KOPT-K1 (cell line): ENCODE data around the gene DNAJB9.

Experiments used
- H3K27ac ChIP-seq: fragments of 200-600 bp; sonication (generic); 2 replicates; pipeline ENCODE4 v1.5.1; 2016; ENCODE audit warnings: antibody characterized with exemption, mild to moderate bottlenecking, low read depth, low read length; ENCODE audit not compliant: poor library complexity, severe bottlenecking
- H3K36me3 ChIP-seq: fragments of 200-600 bp; sonication (generic); 2 replicates; pipeline ENCODE4 v1.5.1; 2017; ENCODE audit warnings: antibody characterized with exemption, mild to moderate bottlenecking, low read length, moderate library complexity; ENCODE audit not compliant: insufficient read depth
- H3K9me3 ChIP-seq: fragments of 200-600 bp; sonication (generic); 2 replicates; pipeline ENCODE4 v1.5.1; 2017; ENCODE audit warnings: antibody characterized with exemption, low read length, mild to moderate bottlenecking; ENCODE audit not compliant: insufficient read depth, poor library complexity, severe bottlenecking

The DNAJB9 gene

DNA sequence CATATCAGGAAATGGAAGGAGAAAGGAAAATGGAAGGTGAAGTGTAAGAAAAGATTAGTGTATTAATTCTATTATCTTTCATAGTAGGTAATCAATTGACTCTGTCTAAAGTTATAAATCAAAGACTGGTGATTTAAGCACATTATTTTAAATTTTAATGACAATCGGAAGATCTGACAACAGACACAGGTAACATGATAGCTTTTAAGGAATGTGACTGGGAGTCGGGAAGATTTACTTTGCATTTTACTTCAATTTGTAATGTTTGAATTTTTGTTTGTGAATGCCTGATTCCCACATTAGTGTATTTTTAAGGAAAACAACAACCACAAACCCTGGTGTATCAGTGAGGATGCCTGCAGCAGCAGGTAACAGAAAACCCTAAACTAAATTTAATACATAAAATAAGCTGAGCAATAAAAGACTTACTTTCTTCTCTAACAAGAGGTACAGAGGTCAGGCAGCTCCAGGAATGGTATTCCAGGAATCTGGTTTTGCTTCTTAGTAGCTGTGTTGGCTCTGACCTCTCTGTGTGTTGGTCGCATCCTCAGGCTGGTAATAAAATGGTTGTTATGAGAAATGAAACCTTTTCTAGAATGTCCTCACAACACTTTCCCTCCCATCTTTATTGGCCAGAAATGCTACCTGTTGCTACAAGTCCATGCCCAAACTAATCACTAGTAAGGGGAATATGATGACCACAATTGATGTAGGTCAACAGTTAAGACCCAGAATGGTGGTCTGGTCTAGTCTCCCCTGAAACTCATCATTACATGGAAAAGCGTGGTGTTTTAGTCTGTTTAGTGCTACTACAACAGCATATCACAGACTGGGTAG lies 12.2 kb downstream of the DNAJB9 start:
- H3K27ac ChIP-seq: no peak overlapping the region
- peaks cover 25% of the 10 kb centered on the region for H3K9me3 ChIP-seq
- H3K36me3 ChIP-seq: peaks cover 20% of the 10 kb centered on the region

DNA sequence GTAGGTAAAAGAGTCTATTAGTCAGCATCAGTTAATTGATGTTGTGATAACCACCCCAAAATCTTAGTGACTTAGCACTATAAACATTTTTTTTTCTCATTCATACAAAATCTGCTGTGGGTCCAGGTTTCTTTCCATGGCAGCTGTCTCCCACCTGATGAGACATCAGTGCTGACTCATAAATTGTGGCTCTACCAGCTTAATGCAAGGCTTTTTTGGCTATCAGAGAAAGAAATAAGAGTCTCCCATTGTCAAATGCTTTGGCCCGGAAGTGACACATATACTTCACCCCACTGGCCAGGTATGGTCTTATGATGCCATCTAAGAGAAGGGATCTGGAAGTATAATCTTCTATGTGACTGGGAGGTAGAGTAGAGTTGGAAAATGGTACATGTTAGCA lies 14.5 kb downstream of the DNAJB9 start:
- Histone ChIP-seq H3K36me3 (peaks cover 12% of the 10 kb centered on the region), H3K27ac (no peak overlapping the region), H3K9me3 (peaks cover 13% of the 10 kb centered on the region)

DNA sequence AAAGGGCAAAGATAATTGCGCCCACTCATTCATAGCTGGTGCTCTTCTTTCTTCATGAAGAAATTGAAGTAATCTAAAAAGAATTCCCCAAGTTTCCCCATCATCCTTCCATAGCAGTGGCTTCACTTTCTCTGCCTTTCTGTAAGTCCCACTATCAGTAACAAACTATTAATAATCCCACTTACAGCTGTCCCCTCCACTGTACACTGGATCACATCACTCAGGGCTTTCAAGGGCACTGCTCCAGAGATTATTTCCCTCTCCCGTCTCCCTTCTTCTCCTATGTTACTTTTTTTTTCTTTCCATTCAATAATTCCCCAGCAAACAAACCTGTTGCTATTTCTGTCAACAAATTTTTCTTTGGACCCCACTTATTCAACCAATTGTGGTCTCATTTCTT lies 16.2 kb downstream of the DNAJB9 start:
- Histone ChIP-seq H3K36me3 (no peaks in the 10 kb centered on the region), H3K9me3 (no peaks in the 10 kb centered on the region), H3K27ac (no peak overlapping the region)

DNA sequence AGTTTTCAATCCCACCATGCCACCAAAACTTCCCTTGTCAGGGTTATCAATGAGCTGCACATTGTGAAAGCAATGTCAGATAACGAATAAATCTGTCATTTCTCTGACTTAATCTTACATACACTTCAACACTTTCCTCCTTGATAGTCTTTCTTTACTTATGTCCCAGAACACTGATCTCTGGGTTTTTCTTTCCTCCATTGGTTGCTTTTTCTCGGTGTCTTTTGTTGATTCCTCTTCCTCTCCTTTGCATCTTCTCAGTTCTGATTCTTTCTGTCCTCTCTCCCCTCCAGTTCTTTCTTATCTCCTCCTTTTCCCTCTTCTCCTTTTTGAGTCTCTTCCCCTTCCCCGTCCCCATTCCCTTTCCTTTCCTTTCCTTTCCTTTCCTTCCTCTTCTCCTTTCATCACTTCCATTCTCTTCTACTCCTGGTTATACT lies 16.6 kb downstream of the DNAJB9 start:
- no peaks in the 10 kb centered on the region for H3K9me3 ChIP-seq
- H3K36me3 ChIP-seq: no peaks in the 10 kb centered on the region
- no peak overlapping the region for H3K27ac ChIP-seq

GRCh38 chr7:108589199-108589598 lies 19.5 kb downstream of the DNAJB9 start:
- Histone ChIP-seq H3K9me3 (no peaks in the 10 kb centered on the region), H3K27ac (no peak overlapping the region)

DNA sequence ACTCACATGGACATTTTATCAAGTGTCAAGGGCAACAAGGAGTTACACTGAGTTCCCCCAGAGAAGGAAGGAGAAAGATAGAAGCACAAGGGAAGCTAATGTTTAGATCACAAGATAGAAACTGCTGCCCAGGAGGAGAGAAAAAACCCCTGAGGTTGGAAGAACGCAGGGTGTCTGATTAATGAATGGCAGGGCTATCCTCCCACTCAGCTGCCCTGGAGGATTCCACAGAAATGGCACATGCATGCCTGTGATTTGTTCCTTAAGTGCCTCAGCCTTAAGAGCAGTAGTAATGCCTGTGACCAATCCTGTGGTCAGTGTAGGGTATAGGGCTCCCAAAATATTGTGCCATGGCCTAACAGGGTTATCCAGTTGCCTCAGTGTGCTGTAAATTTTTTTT lies 20.2 kb downstream of the DNAJB9 start:
- Histone ChIP-seq H3K27ac (no peak overlapping the region), H3K36me3 (no peaks in the 10 kb centered on the region), H3K9me3 (no peaks in the 10 kb centered on the region)

More at GRCh38 chr7:108589199-108589598, 19.5 kb downstream of the DNAJB9 start:
- H3K36me3 ChIP-seq: no peaks in the 10 kb centered on the region

- Histone ChIP-seq H3K9me3 (no peaks in the 10 kb centered on the region), H3K27ac (no peak overlapping the region), H3K36me3 (no peaks in the 10 kb centered on the region)
Measured at GRCh38 chr7:108590606-108591005, 20.9 kb downstream of the DNAJB9 start.

DNA sequence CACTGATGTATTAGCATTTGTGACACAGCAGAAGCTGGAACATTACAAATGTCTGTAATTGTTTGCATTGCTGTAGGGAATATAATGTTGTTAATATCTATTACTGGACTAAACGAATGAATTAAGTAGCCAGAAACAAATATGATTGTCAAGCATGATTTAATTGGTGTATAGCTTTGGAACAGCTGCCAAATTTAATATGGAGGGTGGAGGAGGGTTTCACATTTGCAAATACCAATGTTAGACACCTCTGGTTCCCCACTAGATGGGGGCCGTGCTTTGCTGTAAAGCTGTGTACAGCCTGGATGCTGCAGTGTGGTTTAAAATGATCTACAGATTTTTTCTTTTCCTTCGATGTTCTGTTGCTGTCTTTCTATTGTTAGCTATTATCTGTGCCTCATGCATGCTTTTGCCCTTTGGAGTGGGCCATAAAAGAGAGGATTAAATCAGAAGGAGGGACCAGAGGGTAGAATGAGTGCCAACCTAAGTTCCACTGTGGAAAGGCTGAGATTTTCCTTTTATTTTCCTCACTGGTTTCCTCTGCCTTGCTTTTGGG lies 23.1 kb downstream of the DNAJB9 start:
- Histone ChIP-seq H3K27ac (no peak overlapping the region), H3K36me3 (no peaks in the 10 kb centered on the region), H3K9me3 (no peaks in the 10 kb centered on the region)

DNA sequence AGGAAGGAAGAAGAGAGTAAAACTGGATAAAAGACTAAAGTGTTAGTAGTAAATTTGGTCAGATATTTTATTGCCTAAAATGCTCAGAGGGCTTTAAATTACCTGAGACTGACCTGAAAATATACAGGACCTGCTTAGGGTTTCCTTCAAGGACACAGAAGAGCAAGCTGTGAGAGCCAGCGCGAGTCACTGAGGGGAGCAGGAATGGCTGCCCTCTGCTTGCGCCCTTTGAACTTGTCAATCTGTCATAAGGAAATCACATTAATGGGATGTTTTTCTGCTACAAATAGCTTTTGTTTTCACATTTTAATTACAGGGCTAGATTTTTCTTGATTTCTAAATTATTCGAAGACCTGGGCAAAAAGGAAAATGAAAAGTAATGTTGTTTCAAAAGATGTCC lies 26.9 kb downstream of the DNAJB9 start:
- no peaks in the 10 kb centered on the region for H3K9me3 ChIP-seq
- no peak overlapping the region for H3K27ac ChIP-seq
- H3K36me3 ChIP-seq: no peaks in the 10 kb centered on the region

DNA sequence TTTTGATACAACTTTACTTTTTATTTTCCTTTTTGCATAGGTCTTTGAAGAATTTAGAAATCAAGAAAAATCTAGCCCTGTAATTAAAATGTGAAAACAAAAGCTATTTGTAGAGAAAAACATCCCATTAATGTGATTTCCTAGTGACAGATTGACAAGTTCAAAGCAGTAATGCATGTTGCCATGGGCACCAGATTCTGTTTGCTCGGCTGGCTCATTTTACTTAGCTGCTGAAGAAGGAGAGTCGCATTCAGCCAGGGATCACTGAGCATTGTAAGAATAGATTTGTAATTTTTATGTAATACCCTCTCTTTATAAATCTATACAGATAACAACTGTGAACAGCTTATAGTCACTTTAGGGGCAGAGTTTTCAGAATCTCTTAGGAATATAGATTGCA lies 28.5 kb downstream of the DNAJB9 start:
- Histone ChIP-seq H3K27ac (no peak overlapping the region), H3K36me3 (no peaks in the 10 kb centered on the region), H3K9me3 (no peaks in the 10 kb centered on the region)

- no peak overlapping the region for H3K27ac ChIP-seq
- H3K9me3 ChIP-seq: no peaks in the 10 kb centered on the region
- no peaks in the 10 kb centered on the region for H3K36me3 ChIP-seq
Measured at GRCh38 chr7:108598914-108599580, 29.4 kb downstream of the DNAJB9 start.

- H3K9me3 ChIP-seq: no peaks in the 10 kb centered on the region
- no peak overlapping the region for H3K27ac ChIP-seq
- no peaks in the 10 kb centered on the region for H3K36me3 ChIP-seq
Measured at GRCh38 chr7:108600399-108600798, 30.7 kb downstream of the DNAJB9 start.

- H3K27ac ChIP-seq: no peak overlapping the region
- no peaks in the 10 kb centered on the region for H3K9me3 ChIP-seq
- H3K36me3 ChIP-seq: no peaks in the 10 kb centered on the region
Measured at GRCh38 chr7:108603656-108604306, 34.1 kb downstream of the DNAJB9 start.

GRCh38 chr7:108604307-108605077 lies 34.8 kb downstream of the DNAJB9 start:
- Histone ChIP-seq H3K36me3 (no peaks in the 10 kb centered on the region), H3K9me3 (no peaks in the 10 kb centered on the region), H3K27ac (no peak overlapping the region)
